AG20443 (cell line): ENCODE data around the gene CCDC86.

Experiments
- DNase-seq: peaks from one replicate; pipeline ENCODE4 v3.0.0; 2012; ENCODE audit warnings: low spot score, mixed read lengths

Gene CCDC86

GRCh38 chr11:60891103-60891741, 49.3 kb downstream of the CCDC86 start:
- DNase-seq: no peak

GRCh38 chr11:60895687-60896086, 53.8 kb downstream of the CCDC86 start:
- no peak for DNase-seq

- DNase-seq: no peak
Measured at GRCh38 chr11:60897496-60897895, 55.6 kb downstream of the CCDC86 start.

GRCh38 chr11:60899046-60899936, 57.4 kb downstream of the CCDC86 start:
- peak; percentile 78 for DNase-seq

- no peak for DNase-seq
Measured at GRCh38 chr11:60899977-60900376, 58.1 kb downstream of the CCDC86 start.
